ENCODE measurements around the gene RFK.
A peak's percentile ranks its signal among the peaks of the same experiment; 100 is the strongest.
"Not testable (repeated sequence)": the region's sequence is repeated elsewhere in the genome, so short reads cannot be mapped to it uniquely, and the experiment has no call there.

Gene RFK

GRCh38 chr9:76394195-76394959 lies at the start of gene RFK:
TSS of gene RFK (minus strand) at chr9:76394426. CDS start at chr9:76394171, 255 bp downstream.
- peak; percentile 87 for DNase-seq

- DNase-seq, result no peak
Measured at GRCh38 chr9:76443887-76444286, 49.7 kb upstream of the RFK start.

GRCh38 chr9:76441551-76442322 lies 47.5 kb upstream of the RFK start:
- no peak for DNase-seq

- no peak for DNase-seq
Measured at GRCh38 chr9:76438841-76439588, 44.8 kb upstream of the RFK start.

- DNase-seq, result not testable (repeated sequence)
Measured at GRCh38 chr9:76437017-76437699, 42.9 kb upstream of the RFK start.

- DNase-seq, result not testable (repeated sequence)
Measured at GRCh38 chr9:76434897-76435296, 40.7 kb upstream of the RFK start.

- DNase-seq, result no peak
Measured at GRCh38 chr9:76433836-76434235, 39.6 kb upstream of the RFK start.

- DNase-seq, result no peak
Measured at GRCh38 chr9:76433406-76433805, 39.2 kb upstream of the RFK start.

GRCh38 chr9:76431601-76432000 lies 37.4 kb upstream of the RFK start:
- no peak for DNase-seq

GRCh38 chr9:76426807-76427419 lies 32.7 kb upstream of the RFK start:
- DNase-seq, result no peak

- no peak for DNase-seq
Measured at GRCh38 chr9:76425677-76426453, 31.6 kb upstream of the RFK start.

- no peak for DNase-seq
Measured at GRCh38 chr9:76424491-76424890, 30.3 kb upstream of the RFK start.

- DNase-seq, result peak; percentile 19
Measured at GRCh38 chr9:76423216-76424177, 29.3 kb upstream of the RFK start.

- peak; percentile 11 for DNase-seq
Measured at GRCh38 chr9:76419782-76420380, 25.7 kb upstream of the RFK start.

GRCh38 chr9:76417394-76417793 lies 23.2 kb upstream of the RFK start:
- DNase-seq, result peak; percentile 29

- no peak for DNase-seq
Measured at GRCh38 chr9:76415731-76416130, 21.5 kb upstream of the RFK start.

GRCh38 chr9:76415154-76415553 lies 20.9 kb upstream of the RFK start:
- DNase-seq, result no peak

- DNase-seq, result no peak
Measured at GRCh38 chr9:76414661-76415060, 20.4 kb upstream of the RFK start.

- DNase-seq, result no peak
Measured at GRCh38 chr9:76413658-76414057, 19.4 kb upstream of the RFK start.

- no peak for DNase-seq
Measured at GRCh38 chr9:76412638-76413037, 18.4 kb upstream of the RFK start.
